IPS DF 6.9 (cell line): ENCODE measurements around the gene MEF2A.

Experiments
- DNase-seq: peaks from one replicate; pipeline ENCODE4 v3.0.0-alpha.2; 2013; ENCODE audit warnings: low read depth, low spot score
- H3K27ac ChIP-seq: one replicate; pipeline ENCODE4 v1.5.1; 2013; ENCODE audit warnings: low read length, control low read depth
- H3K27me3 ChIP-seq: 2 replicates; pipeline ENCODE4 v1.6.1; 2013; ENCODE audit warnings: mild to moderate bottlenecking, low read length; ENCODE audit not compliant: control insufficient read depth, insufficient read depth
- H3K36me3 ChIP-seq: 2 replicates; pipeline ENCODE4 v1.6.1; 2013; ENCODE audit warnings: low read length; ENCODE audit not compliant: control insufficient read depth, insufficient read depth
- H3K4me1 ChIP-seq: 2 replicates; pipeline ENCODE4 v1.6.1; 2013; ENCODE audit warnings: low read length; ENCODE audit not compliant: control insufficient read depth, insufficient read depth
- H3K4me3 ChIP-seq: 2 replicates; pipeline ENCODE4 v1.5.1; 2013; ENCODE audit warnings: mild to moderate bottlenecking, low read length
- H3K9me3 ChIP-seq: 2 replicates; pipeline ENCODE4 v1.6.1; 2013; ENCODE audit warnings: low read length, inconsistent platforms; ENCODE audit not compliant: control insufficient read depth, insufficient read depth
- WGBS: extraction: QIAGEN DNeasy Blood & Tissue Kit; methylation state at CpG from one replicate; pipeline ENCODE4 v1.1.7; 2013; ENCODE audit warnings: mixed read lengths, missing lambda C conversion rate; ENCODE audit not compliant: insufficient read length, insufficient coverage; 5-methylcytosine and 5-hydroxymethylcytosine counted together

Gene MEF2A

DNA sequence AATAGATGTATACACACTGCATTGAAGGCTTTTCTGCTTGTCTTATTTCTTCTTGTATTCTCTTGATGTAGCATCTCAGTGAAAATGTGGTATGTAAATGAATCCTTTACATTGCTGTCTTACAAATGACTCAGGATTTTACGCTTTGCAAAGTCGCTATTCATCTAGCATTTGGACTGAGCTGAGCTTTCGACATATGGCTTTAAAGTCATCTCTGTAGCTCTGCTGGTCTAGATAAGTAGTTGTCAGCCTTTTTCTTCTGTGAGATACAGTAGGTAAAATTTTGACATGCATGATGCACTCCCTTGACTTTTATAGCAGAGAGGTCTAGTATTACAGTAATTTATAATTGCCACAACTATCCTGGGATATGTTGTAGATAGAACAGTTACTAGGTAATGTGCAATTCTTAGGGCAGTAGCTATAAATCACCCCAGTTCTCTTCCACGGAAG, 16.8 kb downstream of the MEF2A start:
- Histone ChIP-seq H3K9me3 (no peaks in the 10 kb centered on the region), H3K27me3 (no peaks in the 10 kb centered on the region), H3K36me3 (no peaks in the 10 kb centered on the region), H3K4me1 (no peaks in the 10 kb centered on the region), H3K27ac (no peak overlapping the region), H3K4me3 (no peak overlapping the region)
- no peak for DNase-seq
- WGBS: no CpG with 5 or more reads among the region's 4 CpGs

DNA sequence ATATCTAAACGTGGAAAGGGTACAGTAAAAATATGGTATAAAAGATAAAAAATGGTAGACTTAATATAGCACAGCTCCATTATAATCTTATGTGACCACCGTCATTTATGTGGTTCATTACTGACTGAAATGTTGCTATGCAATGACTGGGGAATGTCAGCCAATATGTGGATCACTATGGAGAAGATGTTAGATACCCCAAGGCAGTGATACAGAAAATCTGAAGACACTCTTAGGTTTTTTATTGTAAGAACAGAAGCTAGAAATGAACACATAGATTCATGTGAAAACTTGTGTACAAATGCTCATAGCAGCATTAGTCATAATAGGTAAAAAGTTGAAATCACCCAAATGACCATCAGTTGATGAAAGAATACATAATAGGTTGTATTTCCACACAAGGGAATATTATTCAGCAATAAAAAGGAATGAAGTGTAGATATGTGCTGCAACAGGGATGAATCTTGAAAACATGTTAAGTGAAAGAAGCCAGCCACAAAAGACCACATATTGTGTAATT, 18.4 kb downstream of the MEF2A start:
- no peak for DNase-seq
- H3K9me3 ChIP-seq: no peaks in the 10 kb centered on the region
- H3K27ac ChIP-seq: no peak overlapping the region
- no peak overlapping the region for H3K4me3 ChIP-seq
- no peaks in the 10 kb centered on the region for H3K36me3 ChIP-seq
- no peaks in the 10 kb centered on the region for H3K4me1 ChIP-seq
- no CpG with 5 or more reads among the region's 2 CpGs for WGBS
- H3K27me3 ChIP-seq: no peaks in the 10 kb centered on the region

DNA sequence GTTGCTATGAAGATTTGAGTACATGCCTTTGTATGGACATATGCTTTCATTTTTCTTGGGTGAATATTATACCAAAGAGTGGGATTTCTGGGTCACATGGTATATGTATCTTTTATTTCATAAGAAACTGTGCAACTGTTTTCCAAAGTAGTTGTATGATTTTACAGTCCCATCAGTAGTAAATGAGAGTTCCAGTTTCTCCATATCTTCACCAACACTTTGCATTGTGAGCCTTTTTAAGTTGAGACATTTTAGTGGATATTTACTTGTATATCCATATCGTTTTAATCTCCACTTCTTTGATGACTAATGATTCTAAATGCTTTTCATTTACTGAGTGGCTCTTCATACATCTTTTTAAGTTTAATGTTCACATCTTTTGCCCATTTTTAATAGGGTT, 20.3 kb downstream of the MEF2A start:
- no peaks in the 10 kb centered on the region for H3K36me3 ChIP-seq
- H3K4me1 ChIP-seq: no peaks in the 10 kb centered on the region
- no peak overlapping the region for H3K4me3 ChIP-seq
- DNase-seq: no peak
- H3K27ac ChIP-seq: no peak overlapping the region
- no peaks in the 10 kb centered on the region for H3K27me3 ChIP-seq
- WGBS: no CpG with 5 or more reads among the region's 1 CpG
- H3K9me3 ChIP-seq: no peaks in the 10 kb centered on the region

DNA sequence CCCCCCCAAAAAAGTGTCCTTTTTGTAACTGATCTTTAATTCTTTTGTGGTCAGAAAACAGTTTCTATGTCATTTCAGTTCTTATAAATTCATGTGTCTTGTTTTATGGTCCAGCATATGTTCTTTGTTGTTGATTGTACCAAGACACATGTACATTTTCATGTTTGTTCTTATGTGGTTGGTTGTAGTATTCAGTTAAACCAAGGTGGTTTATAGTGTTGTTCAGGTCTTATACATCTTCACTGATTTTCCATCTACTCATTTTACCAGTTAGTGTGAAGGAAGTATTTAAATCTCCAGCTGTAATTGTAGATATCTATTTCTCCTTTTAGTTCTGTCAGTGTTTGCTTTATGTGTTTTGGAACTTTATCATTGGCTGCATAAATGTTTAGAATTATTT, 24.0 kb downstream of the MEF2A start:
- no peaks in the 10 kb centered on the region for H3K4me1 ChIP-seq
- H3K27ac ChIP-seq: no peak overlapping the region
- no peak for DNase-seq
- H3K9me3 ChIP-seq: no peaks in the 10 kb centered on the region
- no peaks in the 10 kb centered on the region for H3K27me3 ChIP-seq
- H3K4me3 ChIP-seq: no peak overlapping the region
- H3K36me3 ChIP-seq: no peaks in the 10 kb centered on the region

DNA sequence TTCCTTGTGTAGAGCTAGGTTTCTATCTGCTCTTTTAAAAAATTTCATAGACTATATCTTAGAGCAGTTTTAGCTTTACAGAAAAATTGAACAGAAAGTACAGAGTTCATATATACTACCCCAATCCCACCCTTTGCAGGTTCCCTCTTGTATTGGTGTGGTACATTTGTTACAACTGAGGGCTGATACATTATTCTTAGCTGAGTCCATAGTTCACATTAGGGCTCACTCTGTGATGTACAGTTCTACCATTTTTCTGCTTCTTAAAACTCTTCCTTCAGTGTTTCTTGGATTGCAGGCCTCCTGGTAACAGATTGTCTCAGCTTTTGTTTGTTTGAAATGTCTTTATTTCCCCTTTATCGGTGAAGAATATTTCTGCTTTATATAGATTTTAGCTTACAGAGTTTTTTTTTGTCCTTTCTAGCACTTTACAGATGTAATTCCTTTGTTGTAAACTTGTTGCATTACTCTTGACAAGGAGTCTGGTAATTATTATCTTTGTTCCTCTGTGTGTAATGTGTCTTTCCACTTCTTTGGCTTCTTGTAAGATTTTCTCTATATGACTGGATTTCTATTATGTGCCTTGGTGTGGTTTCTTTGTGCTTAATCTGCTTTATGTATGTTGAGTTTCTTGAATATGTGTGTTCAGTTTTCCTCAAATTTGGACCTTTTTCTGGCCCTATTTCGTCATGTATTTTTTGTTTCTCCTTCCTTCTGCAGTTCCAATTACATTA, 25.3 kb downstream of the MEF2A start:
- Histone ChIP-seq H3K27me3 (no peaks in the 10 kb centered on the region), H3K4me1 (no peaks in the 10 kb centered on the region), H3K4me3 (no peak overlapping the region), H3K9me3 (no peaks in the 10 kb centered on the region), H3K27ac (no peak overlapping the region), H3K36me3 (no peaks in the 10 kb centered on the region)
- WGBS: no CpG with 5 or more reads among the region's 2 CpGs
- DNase-seq: no peak

DNA sequence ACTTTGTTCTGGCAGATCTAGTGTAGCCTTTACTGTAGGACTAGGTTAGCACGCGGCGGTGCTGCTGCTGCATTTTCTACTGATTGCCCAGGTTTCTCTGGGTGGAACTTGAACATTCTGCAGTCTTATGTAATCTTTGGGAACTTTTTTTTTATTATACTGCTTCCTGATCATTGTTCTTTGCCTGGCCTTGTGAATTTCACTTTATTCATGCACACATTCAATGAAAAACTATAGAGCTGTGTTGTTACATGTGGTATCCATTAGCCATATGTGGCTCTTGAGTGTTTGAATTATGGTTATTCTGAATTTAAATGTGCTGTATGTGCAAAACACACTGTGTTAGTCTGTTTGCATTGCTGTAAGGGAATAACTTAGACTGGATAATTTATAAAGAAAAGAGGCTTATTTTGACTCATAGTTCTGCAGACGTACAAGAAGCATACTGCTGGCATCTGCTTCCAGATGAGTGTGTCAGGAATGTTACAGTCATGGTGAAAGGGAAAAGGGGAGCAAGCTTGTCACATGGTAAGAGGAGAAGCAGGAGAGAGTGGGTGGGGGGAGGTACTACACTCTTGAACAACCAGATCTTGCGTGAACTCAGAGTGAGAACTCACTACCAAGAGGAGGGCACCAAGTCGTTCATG, 26.5 kb downstream of the MEF2A start:
- H3K9me3 ChIP-seq: no peaks in the 10 kb centered on the region
- WGBS: no CpG with 5 or more reads among the region's 6 CpGs

DNA sequence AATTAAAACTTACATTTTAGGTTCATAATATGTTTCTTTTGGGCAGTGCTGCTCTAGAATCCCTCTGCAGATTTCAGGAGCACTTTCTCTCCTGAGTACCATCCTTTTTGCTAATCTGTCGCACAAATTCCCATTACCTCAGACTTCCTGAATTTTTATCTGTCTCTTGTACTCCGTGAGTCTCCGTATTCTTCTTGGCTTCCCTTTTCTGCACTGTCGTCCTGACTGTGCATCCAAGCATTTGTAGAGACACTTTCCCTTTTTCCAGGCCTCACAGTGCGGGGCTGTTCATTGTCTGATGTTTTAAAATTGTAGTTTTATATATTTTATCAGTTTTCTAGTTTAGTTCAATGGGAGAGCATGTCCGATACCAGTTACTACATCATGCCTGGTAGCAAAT, 27.3 kb downstream of the MEF2A start:
- Histone ChIP-seq H3K27me3 (no peaks in the 10 kb centered on the region), H3K36me3 (no peaks in the 10 kb centered on the region), H3K27ac (no peak overlapping the region), H3K4me3 (no peak overlapping the region), H3K9me3 (no peaks in the 10 kb centered on the region), H3K4me1 (no peaks in the 10 kb centered on the region)
- no CpG with 5 or more reads among the region's 6 CpGs for WGBS
- no peak for DNase-seq

More for the DNA sequence above, 26.5 kb downstream of the MEF2A start:
- Histone ChIP-seq H3K27ac (no peak overlapping the region), H3K27me3 (no peaks in the 10 kb centered on the region), H3K36me3 (no peaks in the 10 kb centered on the region), H3K4me3 (no peak overlapping the region), H3K4me1 (no peaks in the 10 kb centered on the region)
- DNase-seq: no peak

DNA sequence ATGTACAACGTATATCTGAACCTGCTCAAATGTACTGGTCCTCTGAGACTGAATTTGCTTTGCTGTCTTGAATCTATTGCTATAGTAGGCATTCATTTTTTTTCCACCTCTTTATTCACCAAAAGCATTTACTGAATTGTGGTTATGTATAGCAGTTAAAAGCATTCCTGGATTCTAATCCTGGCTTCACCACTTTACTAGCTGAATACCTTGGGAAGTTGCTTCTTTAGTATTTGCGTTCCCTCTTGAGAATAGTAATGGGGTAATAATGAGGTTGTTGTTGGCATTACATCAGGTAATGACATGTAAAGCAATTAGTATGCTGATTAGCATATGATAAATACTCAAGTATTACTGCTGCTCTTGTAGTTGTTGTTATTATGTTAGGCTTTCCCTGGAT, 29.1 kb downstream of the MEF2A start:
- Histone ChIP-seq H3K4me1 (no peaks in the 10 kb centered on the region), H3K27me3 (no peaks in the 10 kb centered on the region), H3K27ac (no peak overlapping the region), H3K36me3 (no peaks in the 10 kb centered on the region), H3K9me3 (no peaks in the 10 kb centered on the region), H3K4me3 (no peak overlapping the region)
- DNase-seq: no peak
- no CpG with 5 or more reads among the region's 2 CpGs for WGBS

DNA sequence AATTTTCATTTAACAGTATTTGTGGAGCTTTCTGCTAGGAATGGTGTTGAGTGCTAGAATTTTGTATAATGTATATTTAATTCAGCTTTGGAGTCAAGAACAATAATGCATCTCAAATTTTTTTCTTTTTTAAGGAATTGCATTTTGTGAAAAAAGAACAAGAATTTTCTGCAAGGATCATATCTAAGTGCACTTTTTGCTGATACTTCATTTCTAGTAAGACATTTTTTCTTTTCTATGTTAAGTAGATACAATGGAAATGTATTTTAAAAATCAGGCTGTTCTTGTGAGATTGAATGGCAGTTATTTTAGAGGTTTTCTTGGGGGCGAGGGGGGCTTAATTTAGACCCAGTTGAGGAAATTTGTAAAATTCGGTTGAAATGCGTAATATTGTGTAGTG, 32.5 kb downstream of the MEF2A start:
- DNase-seq: no peak
- H3K27ac ChIP-seq: no peak overlapping the region
- no peaks in the 10 kb centered on the region for H3K9me3 ChIP-seq
- no peaks in the 10 kb centered on the region for H3K4me1 ChIP-seq
- 100% methylated on average over 3 of the region's 3 CpGs for WGBS
- no peaks in the 10 kb centered on the region for H3K36me3 ChIP-seq
- H3K27me3 ChIP-seq: no peaks in the 10 kb centered on the region
- no peak overlapping the region for H3K4me3 ChIP-seq

DNA sequence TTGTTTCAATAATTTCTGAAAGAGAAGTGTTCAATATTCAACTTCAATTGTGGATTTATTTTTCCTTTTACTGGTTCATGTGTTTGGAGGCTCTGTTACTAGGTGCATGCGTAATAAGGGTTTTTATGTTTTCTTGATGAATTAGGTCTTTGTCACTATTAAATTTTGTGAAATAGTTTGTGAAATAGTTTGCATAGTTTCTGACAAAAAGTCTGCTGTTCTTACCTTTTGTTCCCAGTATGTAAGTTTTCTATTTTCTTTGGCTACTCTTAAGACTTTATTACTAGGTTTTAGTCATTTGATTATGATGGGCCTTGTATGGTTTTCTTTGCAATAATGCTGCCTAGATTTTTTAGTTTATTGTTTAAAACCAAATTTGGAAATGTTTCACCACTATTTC, 38.0 kb downstream of the MEF2A start:
- no peak for DNase-seq
- Histone ChIP-seq H3K4me3 (no peak overlapping the region), H3K4me1 (no peaks in the 10 kb centered on the region), H3K9me3 (no peaks in the 10 kb centered on the region), H3K27ac (no peak overlapping the region), H3K27me3 (no peaks in the 10 kb centered on the region), H3K36me3 (no peaks in the 10 kb centered on the region)
- 100% methylated on average over 1 of the region's 1 CpG for WGBS

DNA sequence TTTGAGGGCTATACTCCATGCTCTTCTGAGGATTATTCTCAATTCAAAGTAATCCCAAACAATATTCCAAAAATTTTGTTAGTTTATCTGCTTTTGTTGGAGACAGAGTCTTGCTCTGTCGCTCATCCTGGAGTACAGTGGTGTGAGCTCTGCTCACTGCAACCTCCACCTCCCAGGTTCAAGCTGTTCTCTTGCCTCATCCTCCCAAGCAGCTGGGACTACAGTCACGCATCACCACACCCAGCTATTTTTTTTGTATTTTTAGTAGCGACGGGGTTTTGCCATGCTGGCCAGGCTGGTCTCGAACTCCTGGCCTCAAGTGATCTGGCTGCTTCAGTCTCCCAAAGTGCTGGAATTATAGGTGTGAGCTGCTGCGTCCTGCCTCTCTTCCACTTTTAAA, 39.1 kb downstream of the MEF2A start:
- H3K9me3 ChIP-seq: no peaks in the 10 kb centered on the region
- no peaks in the 10 kb centered on the region for H3K36me3 ChIP-seq
- no peak overlapping the region for H3K27ac ChIP-seq

More for the DNA sequence above, 39.1 kb downstream of the MEF2A start:
- no peak overlapping the region for H3K4me3 ChIP-seq
- no peaks in the 10 kb centered on the region for H3K27me3 ChIP-seq
- WGBS: no CpG with 5 or more reads among the region's 6 CpGs
- DNase-seq: no peak
- H3K4me1 ChIP-seq: no peaks in the 10 kb centered on the region
